HCT116 (cell line): ENCODE results near the gene IGLL5. TPM values are rescaled to one million over a fixed set of nuclear protein-coding genes. Genes with fewer than 3 reads are reported as not detected.

Experiments
- ATAC-seq: fragments of 200-7000 bp; cut with Tn5 transposase; 2 replicates; pipeline ENCODE4 v1.9.1; 2020; ENCODE audit warnings: mild to moderate bottlenecking, moderate library complexity
- BruUV-seq: library from RNA; stranded (reverse); fragments of 400-500 nt; replicated peaks from 2 replicates; lab custom pipeline; 2021; lab: Mats Ljungman, UMichigan
- CTCF ChIA-PET: fragments of 300-600 bp; sonication (Branson Sonifier 250); formaldehyde crosslinking; loops from one replicate; lab custom pipeline; 2021; ENCODE audit warnings: antibody characterized with exemption; lab: Charles Lee
- POLR2A ChIA-PET: fragments of 300-600, 350-600 bp; sonication (Branson Sonifier 250); formaldehyde crosslinking; loops from one replicate; lab custom pipeline; 2021; ENCODE audit warnings: antibody characterized with exemption; lab: Charles Lee
- RAD21 ChIA-PET, 2 experiments: fragments of 300-600 bp; sonication (Branson Sonifier 250); formaldehyde crosslinking; loops; one replicate each; lab custom pipeline; 2023; ENCODE audit warnings: low total read pairs in 2 of 2; ENCODE audit not compliant: uncharacterized antibody in 2 of 2, unreplicated experiment in 2 of 2, low non-redundant PET in 1 of 2; lab: Charles Lee
- DNase-seq: peaks from one replicate; pipeline ENCODE4 v3.0.0-alpha.2; 2010; ENCODE audit warnings: low read depth, low spot score
- H2AFZ ChIP-seq: fragments of 200-600 bp; shearing (Covaris generic), sonication (generic); 2 replicates; pipeline ENCODE4 v1.6.1; 2017; ENCODE audit warnings: low read depth, mixed run types, mixed read lengths, antibody characterized with exemption, low read length; ENCODE audit not compliant: poor library complexity, severe bottlenecking
- H3K27ac ChIP-seq: 2 replicates; pipeline ENCODE4 v1.5.1; 2012; ENCODE audit warnings: low read depth, low read length
- H3K27me3 ChIP-seq: fragments of 200-600 bp; sonication (generic); 2 replicates; pipeline ENCODE4 v1.6.1; 2016; ENCODE audit warnings: mixed run types, low read length, mixed read lengths; ENCODE audit not compliant: insufficient read depth
- H3K36me3 ChIP-seq, 2 experiments: fragments of 200-500 bp in 1 of 2; fragments of 200-600 bp in 1 of 2; sonication (Bioruptor generic) in 1 of 2; sonication (generic) in 1 of 2; 2 replicates each; pipeline versions ENCODE4 v1.5.1 to v1.6.1; 2014 to 2016; ENCODE audit warnings: low read length in 2 of 2, inconsistent platforms in 1 of 2, mixed read lengths in 1 of 2, mixed run types in 1 of 2; ENCODE audit not compliant: insufficient read depth in 2 of 2, control insufficient read depth in 1 of 2
- H3K4me1 ChIP-seq, 2 experiments: fragments of 200-600 bp in 1 of 2; sonication (generic) in 1 of 2; 2 replicates each; pipeline versions ENCODE4 v1.5.1 to v1.6.1; 2012 to 2017; ENCODE audit warnings: low read length in 2 of 2, inconsistent platforms in 1 of 2, mild to moderate bottlenecking in 1 of 2, mixed read lengths in 1 of 2, mixed run types in 1 of 2, moderate library complexity in 1 of 2; ENCODE audit not compliant: insufficient read depth in 2 of 2, control insufficient read depth in 1 of 2
- H3K4me2 ChIP-seq: fragments of 200-600 bp; sonication (generic); 2 replicates; pipeline ENCODE4 v1.6.1; 2017; ENCODE audit warnings: mixed run types, low read length, mixed read lengths
- H3K4me3 ChIP-seq, 2 experiments: fragments of 200-600 bp in 1 of 2; sonication (generic) in 1 of 2; replicated peaks in 1 of 2; 2 replicates each; pipeline ENCODE4 v1.5.1; 2011 to 2016; ENCODE audit warnings: low read length in 2 of 2, control low read depth in 1 of 2, low read depth in 1 of 2, mild to moderate bottlenecking in 1 of 2, mixed read lengths in 1 of 2, mixed run types in 1 of 2
- H3K79me2 ChIP-seq: fragments of 200-600 bp; sonication (generic); 2 replicates; pipeline ENCODE4 v1.6.1; 2017; ENCODE audit warnings: mild to moderate bottlenecking, mixed run types, low read length, moderate library complexity, mixed read lengths; ENCODE audit not compliant: insufficient read depth
- H3K9ac ChIP-seq: fragments of 200-600 bp; sonication (generic); 2 replicates; pipeline ENCODE4 v1.6.1; 2016; ENCODE audit warnings: low read length, mixed read lengths
- H3K9me2 ChIP-seq: fragments of 200-600 bp; sonication (generic), shearing (Covaris generic); 2 replicates; pipeline ENCODE4 v1.6.1; 2017; ENCODE audit warnings: mixed run types, mild to moderate bottlenecking, moderate library complexity; ENCODE audit not compliant: insufficient read depth
- H3K9me3 ChIP-seq, 2 experiments: fragments of 200-500 bp in 1 of 2; fragments of 200-600 bp in 1 of 2; sonication (Bioruptor generic) in 1 of 2; sonication (generic) in 1 of 2; 2 replicates each; pipeline ENCODE4 v1.6.1; 2014 to 2017; ENCODE audit warnings: low read length in 2 of 2, mixed read lengths in 2 of 2, inconsistent platforms in 1 of 2, low read depth in 1 of 2, mild to moderate bottlenecking in 1 of 2, mixed run types in 1 of 2, moderate library complexity in 1 of 2; ENCODE audit not compliant: control insufficient read depth in 1 of 2, insufficient read depth in 1 of 2
- H4K20me1 ChIP-seq: fragments of 200-600 bp; sonication (generic), shearing (Covaris generic); 2 replicates; pipeline ENCODE4 v1.6.1; 2017; ENCODE audit warnings: mixed run types, mild to moderate bottlenecking, moderate library complexity; ENCODE audit not compliant: insufficient read depth
- CEBPB ChIP-seq: IDR thresholded peaks from 2 replicates; pipeline ENCODE4 v1.6.1; 2012; ENCODE audit warnings: low read depth
- EGR1 ChIP-seq: IDR thresholded peaks from 2 replicates; pipeline ENCODE4 v1.6.1; 2012; ENCODE audit warnings: low read depth
- ELF1 ChIP-seq: IDR thresholded peaks from 2 replicates; pipeline ENCODE4 v1.6.1; 2012; ENCODE audit warnings: low read depth, borderline replicate concordance
- FOSL1 ChIP-seq: IDR thresholded peaks from 2 replicates; pipeline ENCODE4 v1.6.1; 2012; ENCODE audit warnings: low read depth
- POLR2A ChIP-seq: IDR thresholded peaks from 2 replicates; pipeline ENCODE4 v1.7.0; 2011; ENCODE audit warnings: borderline replicate concordance; ENCODE audit not compliant: insufficient read depth, insufficient read length; ENCODE audit errors: extremely low read depth
- RAD21 ChIP-seq: IDR thresholded peaks from 2 replicates; pipeline ENCODE4 v1.6.1; 2012; ENCODE audit warnings: low read depth, mild to moderate bottlenecking
- YY1 ChIP-seq: IDR thresholded peaks from 2 replicates; pipeline ENCODE4 v1.6.1; 2011; ENCODE audit warnings: low read length, low read depth, moderate library complexity, mild to moderate bottlenecking; ENCODE audit not compliant: insufficient replicate concordance; ENCODE audit errors: extremely low read depth
- ZNF274 ChIP-seq: fragments of 200-500 bp; sonication (Bioruptor generic); IDR thresholded peaks from 2 replicates; pipeline ENCODE4 v1.6.1; 2014; ENCODE audit warnings: mild to moderate bottlenecking, low read depth, low read length, inconsistent platforms
- intact Hi-C: fragments of 100-400 bp; cut with micrococcal nuclease; formaldehyde crosslinking; loops from 2 replicates; pipeline ENCODE4 v1.10.0; 2022
- total RNA-seq: library from RNA; stranded (reverse); gene quantifications from one replicate; pipeline ENCODE4 v1.2.1, GENCODE V29; 2021; ENCODE audit not compliant: unreplicated experiment
- TF ChIP-seq, protein P1 (sequence below): IDR thresholded peaks from 2 replicates; pipeline ENCODE4 v1.6.1; 2011; ENCODE audit warnings: mild to moderate bottlenecking, low read length, moderate library complexity; ENCODE audit not compliant: insufficient replicate concordance; ENCODE audit errors: extremely low read depth
- TF ChIP-seq, protein P2 (sequence below), 3 experiments: fragments of 200-600 bp in 1 of 3; sonication (generic) in 1 of 3; IDR thresholded peaks in 2 of 3; conservative IDR thresholded peaks in 1 of 3; 2 replicates each; pipeline ENCODE4 v1.5.1; 2012 to 2017; ENCODE audit warnings: low read depth in 2 of 3, low read length in 2 of 3, antibody characterized with exemption in 1 of 3, borderline replicate concordance in 1 of 3, control low read depth in 1 of 3, mild to moderate bottlenecking in 1 of 3, mixed read lengths in 1 of 3, mixed run types in 1 of 3, moderate library complexity in 1 of 3; ENCODE audit not compliant: insufficient read depth in 1 of 3

IGLL5 gene
- total RNA-seq, 1 experiment from 2014 or later = not detected

DNA sequence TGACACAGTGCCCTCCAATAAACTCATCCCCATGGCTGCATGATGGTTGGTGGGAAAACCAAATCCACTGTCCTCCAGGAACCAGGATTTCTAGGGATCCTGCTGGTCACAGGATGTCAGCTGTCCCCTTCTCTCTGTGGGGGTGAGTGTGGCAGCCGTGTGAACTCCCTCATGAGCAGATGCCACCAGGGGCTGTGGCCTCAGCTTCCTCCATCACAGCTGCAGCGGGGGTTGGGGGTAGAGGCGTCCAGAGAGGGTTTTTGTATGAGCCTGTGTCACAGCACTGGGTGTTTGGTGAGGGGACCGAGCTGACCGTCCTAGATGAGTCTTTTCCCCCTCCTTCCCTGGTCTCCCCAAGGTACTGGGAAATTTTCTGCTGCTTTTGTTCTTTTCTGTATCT, 26.4 kb downstream of the IGLL5 start:
- Histone ChIP-seq H3K4me3 (no peak overlapping the region), H3K27ac (no peak overlapping the region), H3K4me1 (no peaks in the 10 kb centered on the region), H3K9ac (no peak overlapping the region), H4K20me1 (no peaks in the 10 kb centered on the region), H3K27me3 (peaks cover 42% of the 10 kb centered on the region), H3K9me3 (no peaks in the 10 kb centered on the region), H3K9me2 (no peaks in the 10 kb centered on the region), H3K4me2 (no peak overlapping the region), H2AFZ (no peak overlapping the region), H3K79me2 (no peaks in the 10 kb centered on the region)
- BruUV-seq = no TSS peak
- ChIA-PET RAD21 (no interaction called here), POLR2A (no interaction called here), CTCF (no interaction called here)
- ATAC-seq (no peak), DNase-seq (no peak)
- intact Hi-C loops = no loop called here
- TF ChIP-seq RAD21 (no peak), CEBPB (no peak), FOSL1 (no peak), YY1 (no peak), ZNF274 (no peak), POLR2A (no peak), ELF1 (no peak), EGR1 (no peak)
- TF ChIP-seq, protein P1, sequence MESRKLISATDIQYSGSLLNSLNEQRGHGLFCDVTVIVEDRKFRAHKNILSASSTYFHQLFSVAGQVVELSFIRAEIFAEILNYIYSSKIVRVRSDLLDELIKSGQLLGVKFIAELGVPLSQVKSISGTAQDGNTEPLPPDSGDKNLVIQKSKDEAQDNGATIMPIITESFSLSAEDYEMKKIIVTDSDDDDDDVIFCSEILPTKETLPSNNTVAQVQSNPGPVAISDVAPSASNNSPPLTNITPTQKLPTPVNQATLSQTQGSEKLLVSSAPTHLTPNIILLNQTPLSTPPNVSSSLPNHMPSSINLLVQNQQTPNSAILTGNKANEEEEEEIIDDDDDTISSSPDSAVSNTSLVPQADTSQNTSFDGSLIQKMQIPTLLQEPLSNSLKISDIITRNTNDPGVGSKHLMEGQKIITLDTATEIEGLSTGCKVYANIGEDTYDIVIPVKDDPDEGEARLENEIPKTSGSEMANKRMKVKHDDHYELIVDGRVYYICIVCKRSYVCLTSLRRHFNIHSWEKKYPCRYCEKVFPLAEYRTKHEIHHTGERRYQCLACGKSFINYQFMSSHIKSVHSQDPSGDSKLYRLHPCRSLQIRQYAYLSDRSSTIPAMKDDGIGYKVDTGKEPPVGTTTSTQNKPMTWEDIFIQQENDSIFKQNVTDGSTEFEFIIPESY = no peak
- TF ChIP-seq, protein P2, sequence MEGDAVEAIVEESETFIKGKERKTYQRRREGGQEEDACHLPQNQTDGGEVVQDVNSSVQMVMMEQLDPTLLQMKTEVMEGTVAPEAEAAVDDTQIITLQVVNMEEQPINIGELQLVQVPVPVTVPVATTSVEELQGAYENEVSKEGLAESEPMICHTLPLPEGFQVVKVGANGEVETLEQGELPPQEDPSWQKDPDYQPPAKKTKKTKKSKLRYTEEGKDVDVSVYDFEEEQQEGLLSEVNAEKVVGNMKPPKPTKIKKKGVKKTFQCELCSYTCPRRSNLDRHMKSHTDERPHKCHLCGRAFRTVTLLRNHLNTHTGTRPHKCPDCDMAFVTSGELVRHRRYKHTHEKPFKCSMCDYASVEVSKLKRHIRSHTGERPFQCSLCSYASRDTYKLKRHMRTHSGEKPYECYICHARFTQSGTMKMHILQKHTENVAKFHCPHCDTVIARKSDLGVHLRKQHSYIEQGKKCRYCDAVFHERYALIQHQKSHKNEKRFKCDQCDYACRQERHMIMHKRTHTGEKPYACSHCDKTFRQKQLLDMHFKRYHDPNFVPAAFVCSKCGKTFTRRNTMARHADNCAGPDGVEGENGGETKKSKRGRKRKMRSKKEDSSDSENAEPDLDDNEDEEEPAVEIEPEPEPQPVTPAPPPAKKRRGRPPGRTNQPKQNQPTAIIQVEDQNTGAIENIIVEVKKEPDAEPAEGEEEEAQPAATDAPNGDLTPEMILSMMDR (IDR thresholded peaks at IDR 0.05 in 2 of 3, conservative IDR thresholded peaks at IDR 0.05 in 1 of 3; ENCODE audit: borderline replicate concordance in 1 of 3, insufficient read depth in 1 of 3, low read depth in 2 of 3, low read length in 2 of 3) = no peak
- TF ChIP-seq, all 23 proteins: peak for 0
- no peaks in the 10 kb centered on the region for H3K36me3 ChIP-seq
